Limb (tissue), 2 donors: ENCODE results near the gene ISG20L2.

Source experiments
- DNase-seq, 2 donors: peaks; one replicate each; pipeline ENCODE4 v3.0.0-alpha.2; 2016; ENCODE audit errors: extremely low spot score in 2 of 2

Gene ISG20L2

DNA sequence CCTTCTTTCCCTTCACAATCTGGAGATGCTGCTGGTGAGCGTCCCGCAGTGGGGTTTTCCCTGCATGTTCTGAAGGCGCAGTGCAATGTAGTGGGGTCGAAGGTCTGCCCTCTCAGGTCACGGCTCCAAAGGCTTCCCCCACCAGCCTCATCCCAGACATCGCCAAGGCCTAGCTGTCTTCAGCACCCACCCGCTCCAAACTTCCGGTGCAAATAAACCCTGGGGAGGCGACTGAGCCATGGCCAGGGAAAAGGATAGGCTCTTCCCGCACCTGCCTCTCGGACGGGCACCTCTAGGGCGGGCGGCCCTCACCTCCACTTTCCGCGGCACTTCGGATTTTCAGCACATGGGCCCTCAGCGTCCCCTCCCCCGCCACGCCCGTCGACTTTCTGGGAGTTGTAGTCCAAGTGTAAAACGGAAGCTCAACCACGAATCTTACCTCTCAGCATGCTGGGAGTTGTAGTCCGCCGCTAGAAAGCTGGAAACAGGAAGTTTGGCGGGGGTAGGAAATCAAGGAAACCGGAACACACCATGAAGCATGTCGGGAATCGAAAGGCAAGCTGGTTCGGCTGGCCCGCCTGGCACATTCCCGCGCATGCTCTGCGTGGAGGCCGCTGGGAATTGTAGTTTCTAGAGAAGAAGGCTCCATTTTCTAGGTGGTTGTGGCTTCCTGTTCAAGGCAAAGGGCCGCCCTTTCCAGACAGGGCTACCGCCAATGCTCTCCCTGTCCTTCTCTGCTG is 12.3 kb upstream of the ISG20L2 start, which contains the start of gene MRPL24:
Gene MRPL24, minus strand, starts transcription at position 348 of the 740 bp plus-strand sequence. CDS start 2,384 bp downstream, outside the sequence.
- DNase-seq: peak; percentile 96 to 100

GRCh38 chr1:156740237-156740740 is 11.7 kb upstream of the ISG20L2 start:
- no peak for DNase-seq

DNA sequence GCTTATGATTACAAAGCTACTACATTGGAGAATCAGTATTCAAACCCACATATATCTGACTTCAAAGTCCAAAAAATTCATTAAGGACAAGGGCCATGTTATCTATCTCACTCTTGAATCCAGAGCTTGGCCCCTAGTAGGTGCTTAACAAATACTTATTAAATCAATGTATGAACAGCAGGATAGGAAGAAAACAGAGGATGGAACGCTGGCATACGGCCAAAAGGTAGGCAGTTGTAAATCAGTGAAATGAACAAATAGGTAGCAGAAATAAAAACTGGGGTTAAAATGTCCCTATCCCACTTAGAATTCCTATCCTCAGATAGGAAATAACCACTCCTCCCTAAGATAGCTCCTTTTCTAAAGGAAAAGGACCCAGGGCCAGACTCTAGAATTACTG is 10.3 kb upstream of the ISG20L2 start:
- no peak for DNase-seq

DNA sequence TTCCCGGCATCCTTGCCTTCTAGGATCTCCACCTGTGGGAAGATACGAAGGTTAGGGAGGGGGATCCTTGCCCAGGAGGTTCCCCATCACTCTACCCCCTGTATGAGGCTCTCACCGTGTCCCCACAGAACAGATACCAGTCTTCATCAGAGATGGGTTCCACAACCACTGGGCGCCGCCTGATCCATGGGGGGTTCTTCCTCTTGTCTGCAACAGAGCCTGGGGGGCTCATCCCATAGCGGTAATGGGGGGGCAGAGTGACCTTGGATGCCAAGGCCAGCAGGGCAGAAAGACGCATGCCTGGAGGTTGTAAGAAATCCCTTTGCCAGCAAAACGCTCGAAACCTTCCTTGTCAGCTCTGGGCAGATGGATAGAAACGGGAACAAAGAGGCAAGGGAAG is 9.8 kb upstream of the ISG20L2 start:
- no peak for DNase-seq

GRCh38 chr1:156733989-156734584 is 5.5 kb upstream of the ISG20L2 start:
- no peak for DNase-seq

DNA sequence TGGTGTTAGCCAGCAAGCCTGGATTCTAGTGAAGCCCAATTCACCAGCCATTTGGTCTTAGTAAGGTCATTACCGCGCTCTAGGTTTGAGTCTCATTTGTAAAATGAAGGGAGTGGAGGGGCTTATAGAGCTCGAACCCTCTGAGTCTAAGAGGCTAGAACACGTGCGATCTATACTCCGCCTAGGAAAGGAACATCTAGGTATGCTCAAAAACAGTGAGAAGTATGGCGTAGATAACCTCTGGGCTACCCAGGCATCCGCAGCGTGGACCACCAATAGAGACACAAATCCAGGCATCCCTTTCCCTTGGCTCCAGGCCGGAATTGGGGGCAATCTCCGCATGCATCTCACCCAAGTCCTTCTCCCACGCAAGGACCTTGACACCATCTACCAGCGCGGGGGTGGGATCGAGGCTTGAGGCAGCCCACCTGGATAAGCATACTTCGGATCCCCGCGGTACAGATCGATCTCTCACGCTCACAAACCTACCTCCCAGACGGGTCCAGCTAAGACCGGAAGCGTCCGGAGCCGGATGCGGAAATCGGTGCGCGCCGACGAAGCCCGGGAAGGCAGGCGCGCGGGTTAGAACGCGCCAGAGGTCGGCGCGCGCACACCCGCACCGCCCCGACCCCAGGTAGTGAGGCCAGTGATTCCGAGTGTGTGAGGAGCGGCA is 504 bp downstream of the ISG20L2 start, which contains the start of gene METTL25B:
Gene METTL25B, plus strand, starts transcription at position 544 of the 673 bp plus-strand sequence. CDS start 636 bp downstream, outside the sequence.
- peak in 1 of 2 donors; percentile 74 for DNase-seq

- DNase-seq: no peak
Measured at GRCh38 chr1:156727492-156727891, 1.1 kb downstream of the ISG20L2 start.

GRCh38 chr1:156726549-156727226 is 1.9 kb downstream of the ISG20L2 start:
- peak in 1 of 2 donors; percentile 54 for DNase-seq

DNA sequence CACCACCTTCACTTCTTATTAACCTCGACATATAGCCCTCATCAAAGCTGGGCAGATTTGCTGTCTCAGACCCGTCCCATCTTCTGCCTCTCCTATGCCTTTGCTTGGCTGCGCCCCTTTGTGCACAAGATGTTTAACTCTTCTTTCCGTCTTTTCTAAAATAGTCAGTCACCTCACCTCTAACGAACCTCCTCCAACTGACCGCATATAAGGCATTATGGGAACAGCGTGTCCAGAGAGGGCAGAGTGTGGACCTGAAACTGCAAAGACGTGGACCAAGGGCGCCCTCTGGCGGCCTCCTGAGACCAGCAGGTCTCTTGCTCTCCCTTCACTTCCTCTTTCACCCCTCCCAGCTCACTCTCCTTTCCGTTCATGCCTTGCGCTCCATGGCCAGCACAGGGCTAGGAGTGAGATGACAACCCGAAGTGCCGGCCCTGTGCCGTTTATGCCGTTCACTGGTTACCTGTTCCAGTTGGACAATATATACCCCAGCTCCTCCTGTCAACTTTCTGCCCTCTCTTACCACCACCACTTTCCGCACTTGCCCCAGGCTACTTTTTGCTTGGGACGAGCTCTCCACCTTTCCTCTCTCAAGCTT is 2.8 kb downstream of the ISG20L2 start:
- DNase-seq: peak; percentile 89 to 92

DNA sequence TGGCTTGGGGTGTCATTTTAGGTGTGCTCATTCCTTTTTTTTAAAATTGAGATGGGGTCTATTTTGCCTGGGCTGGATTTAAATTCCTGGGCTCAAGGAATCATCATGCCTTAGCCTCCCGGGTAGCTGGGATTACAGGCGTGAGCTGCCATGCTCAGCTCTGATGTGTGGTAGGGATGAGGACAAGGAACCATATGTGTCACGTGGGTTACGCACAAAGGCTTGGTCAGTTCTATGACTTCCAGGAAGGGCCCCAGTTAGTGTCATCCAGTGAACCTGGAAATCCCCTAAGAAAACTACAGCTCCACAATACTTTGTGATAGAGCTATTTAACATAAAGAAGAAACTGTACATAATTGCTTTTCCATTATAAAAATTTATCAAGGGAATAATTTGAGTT is 7.0 kb downstream of the ISG20L2 start:
- DNase-seq: no peak

GRCh38 chr1:156721131-156721530 is 7.4 kb downstream of the ISG20L2 start:
- no peak for DNase-seq

GRCh38 chr1:156717351-156717750 is 11.2 kb downstream of the ISG20L2 start:
- no peak for DNase-seq

- no peak for DNase-seq
Measured at GRCh38 chr1:156714830-156715229, 13.7 kb downstream of the ISG20L2 start.

GRCh38 chr1:156712626-156713025 is 15.9 kb downstream of the ISG20L2 start:
- no peak for DNase-seq

DNA sequence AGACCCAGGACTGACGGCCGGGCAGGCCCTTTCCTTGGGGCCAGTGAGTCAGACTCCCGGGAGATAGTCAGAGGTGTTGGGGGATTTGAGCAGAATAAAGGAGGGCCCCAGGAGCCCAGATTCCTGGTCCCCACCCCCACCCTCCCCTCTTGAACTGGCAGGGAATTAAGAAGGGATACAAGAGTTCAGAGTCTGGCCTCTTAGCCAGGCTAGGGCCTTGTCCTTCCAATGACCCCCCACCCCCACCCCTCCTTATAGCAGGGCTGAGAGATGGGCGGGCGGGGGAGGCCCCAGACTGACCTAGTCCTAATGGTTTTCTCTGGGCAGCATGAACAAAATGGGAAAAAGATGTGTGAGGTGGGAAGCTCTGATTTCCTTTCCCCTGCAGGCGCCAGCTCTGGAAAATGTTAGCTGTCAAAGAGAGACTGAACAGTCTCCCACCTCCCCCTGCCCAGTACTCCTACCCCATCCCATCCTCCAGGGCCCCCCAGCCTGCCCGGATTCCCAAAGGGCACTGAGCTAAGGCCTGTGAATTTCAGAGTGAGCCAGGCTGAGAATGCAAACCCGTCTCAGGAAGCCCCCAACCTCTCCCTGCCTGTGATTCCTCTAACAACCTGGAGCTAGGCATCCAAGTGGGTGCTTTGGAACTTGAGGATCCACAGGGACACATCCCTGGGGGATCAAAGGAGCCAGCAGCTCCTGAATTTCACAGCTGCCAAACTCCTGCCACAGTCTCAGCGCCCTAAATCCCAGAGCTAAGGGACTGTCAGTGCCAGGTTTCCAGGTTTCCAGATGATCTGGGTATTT is 17.4 kb downstream of the ISG20L2 start:
- DNase-seq: peak; percentile 31 to 51

DNA sequence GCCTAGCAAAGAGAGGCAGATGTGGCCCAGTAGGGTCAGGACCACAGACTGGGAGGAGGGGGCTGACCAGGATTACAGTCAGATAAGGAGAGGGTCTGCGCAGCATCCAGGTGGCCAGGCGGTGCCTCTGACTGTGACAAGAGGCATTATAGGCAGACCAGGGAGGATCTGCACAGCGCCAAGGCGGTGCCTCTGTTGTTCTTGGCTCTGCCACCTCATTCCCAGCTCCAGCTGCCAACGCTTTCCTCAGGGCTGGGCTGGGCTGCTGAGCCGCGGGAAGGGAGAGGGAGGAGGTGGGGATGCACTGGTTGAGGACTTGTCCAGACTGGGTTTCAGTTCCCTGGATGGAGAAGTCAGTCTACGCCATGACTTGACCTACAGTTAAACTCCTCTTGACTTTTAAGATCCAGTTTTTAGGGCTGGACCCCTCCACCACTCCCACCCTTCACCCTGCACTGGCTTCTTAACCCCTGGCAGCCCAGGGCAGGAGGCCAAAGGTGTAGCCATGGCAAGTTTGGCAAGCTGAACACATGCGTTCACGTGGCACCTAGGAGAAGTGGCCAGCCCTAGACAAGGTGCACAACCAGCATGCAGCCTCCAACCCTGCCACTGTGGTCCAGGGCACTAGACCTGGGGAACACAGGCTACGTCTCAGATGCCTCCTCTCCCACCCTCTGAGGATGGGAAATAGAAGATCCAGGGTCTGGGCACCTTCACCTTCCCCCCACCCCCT is 18.6 kb downstream of the ISG20L2 start:
- peak; percentile 64 to 67 for DNase-seq

GRCh38 chr1:156709031-156709430 is 19.5 kb downstream of the ISG20L2 start:
- no peak for DNase-seq

- peak in 1 of 2 donors; percentile 48 for DNase-seq
Measured at GRCh38 chr1:156708218-156708661, 20.3 kb downstream of the ISG20L2 start.

- DNase-seq: peak; percentile 74 to 83
Measured at GRCh38 chr1:156707417-156708217, 20.9 kb downstream of the ISG20L2 start.
